ENCODE results near the gene INPP5A.

GRCh38 chr10:132578287-132578951, 40.8 kb downstream of the INPP5A start:
- TF ChIP-seq, protein P1, sequence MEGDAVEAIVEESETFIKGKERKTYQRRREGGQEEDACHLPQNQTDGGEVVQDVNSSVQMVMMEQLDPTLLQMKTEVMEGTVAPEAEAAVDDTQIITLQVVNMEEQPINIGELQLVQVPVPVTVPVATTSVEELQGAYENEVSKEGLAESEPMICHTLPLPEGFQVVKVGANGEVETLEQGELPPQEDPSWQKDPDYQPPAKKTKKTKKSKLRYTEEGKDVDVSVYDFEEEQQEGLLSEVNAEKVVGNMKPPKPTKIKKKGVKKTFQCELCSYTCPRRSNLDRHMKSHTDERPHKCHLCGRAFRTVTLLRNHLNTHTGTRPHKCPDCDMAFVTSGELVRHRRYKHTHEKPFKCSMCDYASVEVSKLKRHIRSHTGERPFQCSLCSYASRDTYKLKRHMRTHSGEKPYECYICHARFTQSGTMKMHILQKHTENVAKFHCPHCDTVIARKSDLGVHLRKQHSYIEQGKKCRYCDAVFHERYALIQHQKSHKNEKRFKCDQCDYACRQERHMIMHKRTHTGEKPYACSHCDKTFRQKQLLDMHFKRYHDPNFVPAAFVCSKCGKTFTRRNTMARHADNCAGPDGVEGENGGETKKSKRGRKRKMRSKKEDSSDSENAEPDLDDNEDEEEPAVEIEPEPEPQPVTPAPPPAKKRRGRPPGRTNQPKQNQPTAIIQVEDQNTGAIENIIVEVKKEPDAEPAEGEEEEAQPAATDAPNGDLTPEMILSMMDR (IDR thresholded peaks at IDR 0.05; ENCODE audit: low read length): no peak
- no peak for TF ChIP-seq EZH2phosphoT487 (IDR thresholded peaks at IDR 0.05; ENCODE audit: low read length)
- no peak for TF ChIP-seq EZH2 (optimal IDR thresholded peaks at IDR 0.05; ENCODE audit: low read depth, low read length)
